M059J (cell line): ENCODE results near the gene JMJD7. TPM values are rescaled to one million over a fixed set of nuclear protein-coding genes. Genes with fewer than 3 reads are reported as not detected.

ENCODE experiments used
- DNase-seq: peaks from one replicate; pipeline ENCODE4 v3.0.0-alpha.2; 2012; ENCODE audit warnings: low read depth
- total RNA-seq: library from RNA; depleted of rRNA; stranded (reverse); fragments of >200 nt; shearing (Covaris generic); gene quantifications from 2 replicates; pipeline ENCODE4 v1.2.3, GENCODE V29; 2014

Gene JMJD7
- total RNA-seq, 1 experiment from 2014 or later, result 7.9 TPM

DNA sequence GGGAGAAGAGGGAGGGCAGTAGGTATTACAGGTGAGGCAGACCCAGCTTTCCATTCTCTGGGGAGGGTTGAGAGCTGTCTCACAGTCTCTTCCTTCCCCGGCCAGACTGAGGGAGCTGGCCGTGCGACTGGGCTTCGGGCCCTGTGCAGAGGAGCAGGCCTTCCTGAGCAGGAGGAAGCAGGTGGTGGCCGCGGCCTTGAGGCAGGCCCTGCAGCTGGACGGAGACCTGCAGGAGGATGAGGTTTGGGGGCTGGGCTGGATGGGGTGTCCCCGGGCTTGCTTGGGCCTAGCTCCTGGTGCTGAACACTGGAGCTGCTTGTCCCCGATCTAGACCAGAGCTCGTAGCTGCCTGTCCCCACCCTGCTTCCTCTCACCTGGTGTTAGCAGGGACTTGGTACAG, 15.7 kb downstream of the JMJD7 start:
- DNase-seq, result no peak

DNA sequence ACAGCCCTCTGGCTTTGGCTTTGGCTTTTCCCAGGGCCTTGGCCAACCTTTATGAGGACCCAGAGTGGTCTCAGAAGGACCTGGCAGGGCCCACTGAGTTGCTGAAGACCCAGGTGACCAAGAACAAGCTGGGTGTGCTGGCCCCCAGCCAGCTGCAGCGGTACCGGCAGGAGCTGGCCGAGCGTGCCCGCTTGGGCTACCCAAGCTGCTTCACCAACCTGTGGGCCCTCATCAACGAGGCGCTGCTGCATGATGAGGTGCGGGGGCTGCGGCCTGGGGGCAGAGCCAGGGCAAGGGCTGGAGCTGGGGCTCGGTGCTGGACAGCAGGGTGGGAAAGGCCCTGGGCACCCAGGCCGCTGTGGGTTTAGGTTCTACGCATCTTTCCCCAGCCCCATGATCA, 16.9 kb downstream of the JMJD7 start:
- DNase-seq, result no peak

DNA sequence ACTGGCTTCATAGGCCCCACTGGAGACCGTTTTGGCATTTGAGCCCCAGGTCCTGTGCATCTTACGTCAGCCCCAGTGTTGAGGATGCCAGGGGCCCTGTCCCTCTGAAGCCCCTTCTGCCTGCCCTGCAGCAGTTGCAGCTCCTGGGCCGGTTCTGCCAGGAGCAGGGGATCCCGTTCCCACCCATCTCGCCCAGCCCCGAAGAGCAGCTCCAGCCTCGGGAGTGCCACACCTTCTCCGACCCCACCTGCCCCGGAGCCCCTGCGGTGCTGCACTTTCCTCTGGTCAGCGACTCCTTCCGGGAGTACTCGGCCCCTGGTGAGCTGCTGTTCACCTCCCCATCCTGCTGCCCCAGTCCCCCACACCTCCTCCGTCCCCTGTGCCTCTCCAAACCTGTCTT, 19.3 kb downstream of the JMJD7 start:
- DNase-seq, result no peak

DNA sequence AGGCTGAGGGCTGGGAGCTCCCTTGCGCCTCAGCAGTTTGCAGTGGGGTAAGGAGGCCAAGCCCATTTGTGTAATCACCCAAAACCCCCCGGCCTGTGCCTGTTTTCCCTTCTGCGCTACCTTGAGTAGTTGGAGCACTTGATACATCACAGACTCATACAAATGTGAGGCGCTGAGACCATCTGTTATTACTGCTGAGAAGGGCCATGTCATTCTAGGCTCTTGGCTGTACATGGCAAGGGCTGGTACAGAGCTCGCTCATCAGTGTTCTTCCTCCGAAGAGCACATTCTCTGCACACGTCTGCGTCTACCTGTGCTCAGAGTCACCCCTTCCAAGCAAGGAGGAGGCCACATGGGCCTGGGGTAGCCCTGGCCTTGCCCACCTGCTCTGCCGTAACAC, 20.1 kb downstream of the JMJD7 start:
- no peak for DNase-seq

DNA sequence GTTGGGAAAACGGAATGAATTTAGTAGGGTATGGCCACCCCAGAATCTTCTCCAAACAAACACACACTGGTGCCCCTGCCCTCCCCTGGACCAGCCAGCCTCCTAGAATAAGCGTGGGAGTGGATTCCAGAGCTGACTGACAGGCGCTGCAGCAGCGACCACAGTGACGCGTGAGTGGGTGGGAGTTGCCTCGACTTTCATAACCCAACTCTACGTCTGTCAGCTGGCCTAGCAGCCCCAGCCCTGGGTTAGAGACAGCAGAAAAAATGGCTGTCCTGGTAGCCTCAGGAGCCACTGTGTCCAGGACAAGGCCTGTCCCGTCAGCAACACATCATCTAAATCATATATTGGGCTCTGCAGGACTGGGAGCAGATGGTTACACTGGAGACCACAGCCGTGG, 20.7 kb downstream of the JMJD7 start:
- DNase-seq, result no peak

DNA sequence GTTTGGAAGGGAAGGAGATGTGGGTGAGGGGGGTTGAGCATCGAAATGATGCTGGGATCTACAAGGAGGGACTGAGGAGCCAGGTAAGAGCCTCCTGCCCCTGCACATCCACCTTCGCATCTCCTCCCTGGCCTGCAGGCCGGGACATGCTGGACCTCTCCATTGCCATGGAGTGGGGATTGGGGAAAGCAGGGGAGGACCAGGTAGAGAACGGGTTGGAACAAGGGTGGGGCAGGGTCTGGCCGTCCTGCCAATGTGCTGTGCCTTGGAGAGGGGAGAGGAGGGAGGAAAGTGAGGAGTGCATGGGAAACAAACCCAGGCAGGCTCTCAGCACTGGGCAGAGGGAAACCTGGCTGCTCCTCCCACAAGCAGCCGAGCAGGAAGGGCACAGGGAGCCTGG, 21.3 kb downstream of the JMJD7 start:
- DNase-seq, result no peak

DNA sequence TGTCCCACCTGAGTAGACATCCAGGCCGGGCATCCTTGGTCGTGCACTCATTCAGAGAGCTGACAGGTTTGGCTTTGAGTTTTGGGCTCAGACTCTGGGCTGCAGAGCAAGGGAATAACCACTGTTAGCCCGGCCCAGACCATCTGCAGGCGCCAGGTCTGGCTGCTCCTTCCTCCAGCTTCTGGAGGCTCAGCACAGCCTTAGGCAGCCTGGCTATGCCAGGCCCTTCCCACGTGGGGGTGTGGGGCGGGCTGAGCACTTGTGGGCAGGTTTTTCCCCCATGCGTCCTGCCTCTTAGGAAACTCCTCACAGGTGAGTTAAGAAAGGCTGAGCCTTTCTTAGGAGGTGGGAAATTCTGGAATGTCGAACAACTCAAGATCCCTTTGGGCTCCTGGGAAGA, 22.0 kb downstream of the JMJD7 start:
- no peak for DNase-seq

DNA sequence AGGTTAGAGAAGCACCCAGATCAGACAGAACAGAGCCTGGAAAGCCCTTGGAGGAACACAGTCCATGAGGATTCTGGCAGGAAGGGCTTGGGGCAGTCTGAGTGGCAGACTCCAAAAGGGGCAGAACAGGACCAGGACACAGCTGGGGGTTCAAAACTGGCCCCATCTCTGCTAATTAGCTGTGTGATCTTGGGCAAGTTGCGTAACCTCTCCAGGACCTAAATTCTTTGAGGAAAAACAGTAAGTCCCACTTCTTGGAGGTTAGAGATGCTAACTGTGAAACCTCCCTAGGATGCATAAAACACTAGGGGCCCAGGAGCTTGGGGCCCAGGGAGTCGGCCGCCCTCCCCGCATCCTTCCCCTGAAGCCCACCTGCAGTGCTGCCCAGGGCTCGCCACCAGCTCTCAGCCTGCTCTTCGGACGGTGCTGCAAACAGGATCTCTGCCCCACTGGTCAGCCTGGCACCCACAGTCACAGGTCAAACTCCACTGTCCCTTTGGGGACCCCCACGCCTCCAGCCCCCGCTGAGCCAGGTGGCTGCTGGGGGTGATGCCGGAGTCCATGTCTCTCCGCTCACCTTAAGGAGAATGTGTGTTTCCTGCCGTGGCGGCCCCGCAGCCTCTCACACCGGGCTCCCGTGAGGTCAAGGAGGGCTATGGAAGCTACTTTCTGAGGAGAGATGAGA, 22.7 kb downstream of the JMJD7 start:
- DNase-seq, result no peak

DNA sequence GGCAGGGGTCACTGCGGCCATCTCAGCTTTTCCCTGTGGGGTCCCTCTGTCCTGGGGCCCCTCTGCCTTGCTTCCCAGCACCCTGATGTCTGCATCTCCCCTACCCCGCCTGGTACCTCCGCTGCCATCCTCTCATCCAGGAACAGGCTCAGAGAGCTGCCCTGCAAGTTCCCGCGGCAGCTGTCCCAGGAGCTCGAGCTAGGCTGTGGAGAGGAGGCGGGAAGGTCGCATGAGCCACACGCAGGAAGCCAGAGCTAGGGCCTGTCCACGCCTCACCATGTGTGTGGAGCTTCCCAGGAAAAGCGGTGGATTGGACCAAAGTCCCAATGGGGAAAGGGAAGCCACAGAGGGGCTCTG, 23.3 kb downstream of the JMJD7 start:
- DNase-seq, result no peak

DNA sequence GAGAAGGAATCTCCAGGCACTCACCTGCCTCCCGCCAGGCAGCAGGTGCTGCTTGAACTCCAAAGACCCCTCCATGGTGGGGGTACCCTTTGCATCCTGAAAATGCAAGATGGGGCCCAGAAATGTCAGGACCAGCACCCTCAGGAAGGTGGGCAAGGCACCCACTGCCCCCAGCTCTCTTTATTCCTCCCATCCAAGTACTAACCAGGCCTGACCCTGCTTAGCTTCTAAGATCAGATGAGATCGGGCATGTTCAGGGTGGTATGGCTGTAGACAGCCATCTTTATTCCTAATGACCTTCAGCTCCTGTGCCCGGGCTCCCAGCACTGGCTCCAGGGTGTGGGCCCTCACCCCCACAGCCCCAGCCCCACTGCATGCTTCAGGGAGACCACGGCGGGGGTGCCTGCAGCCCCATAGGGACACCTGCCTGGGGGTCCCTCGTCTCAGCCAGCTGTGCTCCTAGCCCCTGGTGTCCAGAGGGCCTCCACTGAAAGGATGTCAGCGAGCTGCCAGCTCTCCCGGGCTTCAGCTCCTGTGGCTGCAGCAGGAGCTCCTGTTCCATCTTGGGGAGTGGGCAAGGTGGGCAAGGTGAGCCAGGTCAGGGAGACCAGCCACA, 24.0 kb downstream of the JMJD7 start:
- DNase-seq, result no peak

DNA sequence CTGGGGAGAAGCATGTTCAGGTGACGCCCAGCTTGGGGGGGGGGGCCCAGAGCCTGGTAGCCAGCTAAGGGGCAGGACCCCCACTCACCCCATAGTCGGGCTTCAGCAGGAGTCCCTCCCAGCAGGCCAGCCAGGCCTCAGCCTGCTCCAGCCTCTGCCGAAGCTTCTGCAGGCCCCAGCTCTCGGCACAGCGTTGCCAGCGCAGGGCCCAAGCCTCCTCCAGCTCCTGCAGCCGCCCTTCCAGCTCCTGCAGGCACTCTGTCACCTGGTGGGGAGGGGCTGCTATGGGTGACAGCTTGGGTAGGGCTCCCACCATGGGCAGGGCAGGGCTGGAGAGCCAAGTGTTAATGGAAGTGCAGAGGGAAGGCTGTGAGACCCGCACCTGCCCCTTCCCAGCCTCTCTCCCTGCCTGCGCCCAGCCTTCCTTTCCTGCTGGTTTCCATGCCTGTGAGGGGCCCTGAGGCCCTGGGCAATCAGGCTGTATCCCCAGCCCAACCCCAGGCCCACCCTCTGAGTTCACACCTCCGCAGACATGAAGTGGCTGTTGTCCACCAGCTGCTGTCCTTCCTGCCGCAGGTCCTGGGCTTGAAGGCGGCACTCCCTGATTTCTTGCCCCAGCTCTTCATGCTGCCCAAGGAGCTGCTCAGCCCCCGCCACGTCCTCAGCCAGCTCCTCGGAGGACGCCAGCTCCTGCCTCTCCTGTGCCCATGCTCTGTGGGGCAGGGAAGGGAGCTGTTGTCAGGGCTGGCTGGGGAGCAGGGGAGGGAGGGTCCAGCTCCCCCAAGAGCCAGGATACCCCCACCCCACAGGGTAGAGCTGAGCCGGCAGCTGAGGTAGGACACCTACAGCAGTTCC, 25.1 kb downstream of the JMJD7 start:
- no peak for DNase-seq

DNA sequence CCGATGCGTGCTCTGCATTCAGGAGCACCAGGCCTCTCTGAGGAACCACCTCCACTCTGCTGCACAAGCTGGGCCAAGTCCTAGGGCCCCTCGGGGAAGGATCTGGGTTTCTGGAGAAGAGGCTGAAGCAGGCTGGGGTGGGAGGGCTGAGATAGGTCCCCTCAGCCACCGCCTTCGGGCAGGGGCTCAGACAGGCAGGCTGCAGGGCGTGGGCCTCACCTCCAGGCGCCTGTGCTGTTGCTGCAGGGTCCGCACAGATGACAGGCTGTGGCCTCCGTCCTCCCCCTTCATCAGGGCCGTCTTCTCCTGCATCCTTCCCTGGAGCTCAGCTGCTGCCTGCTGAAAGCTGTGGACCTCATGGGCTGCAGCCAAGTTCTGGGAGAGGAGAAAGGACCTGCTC, 25.9 kb downstream of the JMJD7 start:
- DNase-seq, result no peak

DNA sequence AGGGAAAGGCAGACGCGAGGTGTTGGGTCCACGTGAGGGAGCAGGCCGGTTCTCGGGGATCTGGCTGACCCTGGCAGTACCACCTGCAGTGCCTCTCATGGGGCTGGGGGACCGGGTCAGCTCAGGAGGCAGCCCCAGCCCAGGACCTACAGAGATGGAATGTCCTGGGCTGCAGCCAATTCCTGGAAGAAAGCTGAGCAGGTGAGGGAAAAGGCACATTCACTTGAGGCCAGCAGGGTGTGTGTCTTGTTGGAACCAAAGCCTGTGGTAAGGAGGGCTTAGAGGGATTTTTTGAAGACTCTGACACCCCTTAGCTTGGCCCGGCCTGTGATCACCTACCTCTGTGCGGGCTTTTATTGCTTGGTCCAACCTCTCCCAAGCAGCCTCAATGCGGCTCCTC, 26.6 kb downstream of the JMJD7 start:
- no peak for DNase-seq

DNA sequence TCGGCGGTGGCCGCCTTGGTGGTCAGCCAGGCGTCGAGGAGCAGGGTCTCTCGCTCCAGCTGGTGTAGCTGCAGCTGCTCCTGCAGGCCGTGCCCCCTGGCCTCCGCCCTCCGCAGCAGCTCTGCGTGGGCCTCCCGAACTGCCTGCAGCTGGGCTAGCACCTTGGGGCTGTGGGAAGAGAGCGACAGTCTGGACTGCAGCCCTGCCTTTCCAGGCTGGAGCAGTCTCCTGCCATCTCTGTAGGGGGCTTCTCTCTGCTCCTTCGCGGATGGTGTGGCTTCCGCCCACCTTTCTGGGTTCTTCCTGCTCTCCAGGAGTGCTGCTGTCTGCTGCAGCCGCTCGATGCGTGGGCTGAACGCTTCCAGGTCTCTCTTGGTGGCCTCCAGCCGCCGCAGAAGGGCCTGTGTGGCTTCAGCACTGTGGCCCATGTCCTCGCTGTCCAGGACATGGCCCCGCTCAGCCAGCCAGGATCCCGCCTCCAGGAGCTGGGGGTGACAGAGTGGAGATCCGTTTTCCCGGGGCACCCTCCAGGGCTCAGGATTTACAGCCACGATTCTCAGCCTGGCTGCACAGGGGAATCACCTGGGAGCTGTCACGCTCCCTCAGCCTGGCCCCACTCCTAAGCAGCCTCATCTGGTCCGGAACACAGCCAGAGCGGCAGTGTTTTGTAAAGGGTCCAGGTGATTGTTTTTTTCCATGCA, 27.5 kb downstream of the JMJD7 start:
- DNase-seq, result no peak

DNA sequence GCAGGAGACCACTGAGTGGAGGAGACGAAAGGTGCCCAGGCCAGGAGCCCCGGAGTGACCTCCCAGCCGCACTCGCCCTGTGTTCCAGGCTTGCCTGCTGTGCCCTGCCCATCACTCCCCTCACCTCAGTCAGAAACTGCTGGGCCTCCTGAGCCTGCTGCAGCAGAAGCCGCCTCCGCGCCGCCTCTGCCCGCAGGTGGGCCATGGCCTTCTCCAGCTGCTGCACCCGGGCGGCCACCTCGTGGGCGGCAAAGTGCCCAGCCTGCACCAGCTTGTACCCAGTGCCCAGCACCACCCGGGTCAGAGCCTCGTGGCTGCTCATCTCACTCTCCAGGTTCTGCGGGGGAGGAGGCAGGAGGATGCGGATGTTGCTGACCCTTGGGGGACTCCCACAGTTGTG, 28.4 kb downstream of the JMJD7 start:
- DNase-seq, result no peak

DNA sequence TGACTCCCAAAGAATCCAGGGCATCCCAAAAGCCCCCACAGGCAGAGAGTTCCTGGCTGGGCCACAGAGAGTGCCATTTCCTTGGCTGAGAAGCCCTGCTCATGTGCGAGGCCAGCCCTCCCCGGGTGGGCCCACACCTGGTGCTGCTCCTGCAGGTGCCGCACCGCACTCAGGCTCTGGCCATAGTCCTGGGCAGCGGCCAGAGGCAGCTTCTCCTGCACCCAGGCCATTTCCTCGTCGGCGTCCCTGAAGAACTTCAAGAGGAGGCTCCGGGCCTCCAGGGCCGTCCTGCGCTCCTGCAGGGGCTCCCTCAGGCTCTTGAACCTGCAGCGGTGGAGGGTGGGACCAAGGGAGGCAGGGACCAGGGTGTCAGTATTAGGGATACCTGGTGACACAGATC, 28.8 kb downstream of the JMJD7 start:
- DNase-seq, result no peak

DNA sequence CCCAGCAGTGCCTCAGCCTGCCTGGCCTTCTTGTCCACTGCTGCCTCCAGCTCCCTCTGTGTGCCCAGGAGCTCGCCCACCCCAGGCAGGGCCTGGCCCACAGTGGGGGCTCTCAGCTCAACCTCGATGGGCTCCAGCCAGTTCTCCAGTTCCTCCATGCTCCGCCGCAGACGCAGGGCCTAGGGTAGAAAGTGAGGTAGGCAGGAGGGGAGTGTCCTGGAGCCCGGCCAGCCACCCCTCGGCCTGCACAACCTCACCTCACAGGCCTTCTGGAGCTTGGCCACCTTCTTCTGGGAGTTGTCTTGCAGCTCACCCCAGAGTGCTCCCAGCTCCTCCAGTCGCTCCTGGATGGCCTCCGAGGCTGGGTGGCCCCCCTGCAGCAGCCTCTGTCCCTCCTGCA, 29.4 kb downstream of the JMJD7 start:
- no peak for DNase-seq

DNA sequence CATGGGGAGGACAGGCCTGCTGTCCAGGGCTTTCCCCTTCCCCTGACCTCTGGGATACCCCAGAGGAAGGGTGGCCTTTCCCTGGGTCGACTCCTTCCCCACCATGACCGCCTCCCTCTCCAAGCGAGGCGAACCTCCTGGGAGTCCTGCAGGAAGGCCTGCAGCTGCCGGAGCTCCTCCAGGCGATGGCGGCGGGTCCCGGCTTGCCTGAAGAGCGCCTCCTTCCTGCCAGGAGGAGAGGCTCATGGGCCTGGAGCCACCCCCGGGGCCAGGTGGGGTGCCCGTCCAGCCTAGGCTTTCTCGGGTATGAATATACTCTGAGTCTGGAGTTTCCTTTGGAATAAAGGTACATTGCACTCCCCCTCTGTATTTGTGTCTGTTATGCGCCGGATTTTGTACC, 30.9 kb downstream of the JMJD7 start:
- no peak for DNase-seq

DNA sequence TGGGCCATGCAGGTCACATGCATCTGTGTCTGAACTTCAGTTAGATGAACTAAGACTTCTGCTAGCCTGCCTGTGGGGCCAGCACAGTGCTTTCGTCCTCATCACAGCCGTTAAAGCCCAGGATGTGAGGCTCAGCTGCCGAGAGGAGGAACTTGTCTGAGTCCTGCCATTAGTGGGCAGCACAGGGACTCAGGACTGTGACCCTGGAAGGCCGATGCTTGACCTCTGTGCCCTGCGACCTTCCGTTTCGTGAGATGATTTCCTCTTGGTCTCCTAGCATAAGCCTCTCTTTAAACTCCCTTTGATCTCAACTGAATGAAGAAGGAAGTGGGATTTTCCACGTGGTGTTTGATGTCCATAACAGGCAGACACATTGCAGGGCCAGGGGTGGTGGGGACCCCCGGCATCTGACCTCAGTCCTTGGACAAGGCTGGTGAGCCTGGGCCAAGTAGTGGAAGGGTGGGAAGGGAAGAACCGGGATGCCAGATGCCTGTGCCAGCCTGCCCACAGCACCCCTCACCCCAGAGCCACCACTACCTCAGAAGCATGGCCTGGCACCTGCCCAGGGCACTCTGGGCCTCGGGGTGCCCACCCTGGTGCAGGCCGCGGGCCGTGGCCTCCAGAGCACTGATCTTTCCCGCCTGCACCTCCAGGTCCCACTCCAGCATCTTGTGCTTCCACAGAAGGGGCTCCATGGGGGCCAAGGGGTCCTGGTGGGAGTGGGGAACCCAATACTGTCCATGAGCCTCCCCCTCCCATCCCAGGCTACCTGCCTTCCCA, 32.3 kb downstream of the JMJD7 start:
- DNase-seq, result no peak

DNA sequence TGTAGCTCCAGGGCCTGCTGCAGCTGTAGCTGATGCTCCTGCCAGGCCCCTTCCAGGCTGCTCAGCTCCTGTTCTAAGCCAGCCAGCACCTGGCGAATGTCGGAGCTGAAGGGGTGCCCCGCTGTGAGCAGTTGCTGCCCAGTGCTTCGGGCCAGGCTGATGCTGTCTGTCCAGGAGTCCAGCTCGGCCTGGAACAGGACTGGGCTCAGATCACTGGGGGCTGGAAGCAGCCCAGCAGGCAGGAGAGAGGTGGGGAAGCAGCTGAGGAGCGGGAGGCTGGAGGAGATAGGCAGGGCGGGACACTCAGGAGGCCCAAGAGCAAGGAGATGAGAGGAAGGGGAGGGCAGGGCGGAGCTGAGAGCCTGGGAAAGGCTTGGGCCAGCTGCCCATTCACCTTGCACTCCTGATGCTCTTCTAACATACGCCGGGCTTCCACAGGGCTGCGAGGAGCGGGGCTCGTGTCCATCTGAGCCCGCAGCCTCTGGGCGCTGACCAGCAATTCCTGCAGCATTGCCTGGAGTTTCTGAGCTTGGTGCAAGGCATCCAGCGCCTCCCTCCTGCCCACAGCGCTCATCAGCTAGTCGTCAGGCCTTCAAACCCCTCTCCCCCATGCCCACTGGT, 34.0 kb downstream of the JMJD7 start:
- DNase-seq, result no peak

DNA sequence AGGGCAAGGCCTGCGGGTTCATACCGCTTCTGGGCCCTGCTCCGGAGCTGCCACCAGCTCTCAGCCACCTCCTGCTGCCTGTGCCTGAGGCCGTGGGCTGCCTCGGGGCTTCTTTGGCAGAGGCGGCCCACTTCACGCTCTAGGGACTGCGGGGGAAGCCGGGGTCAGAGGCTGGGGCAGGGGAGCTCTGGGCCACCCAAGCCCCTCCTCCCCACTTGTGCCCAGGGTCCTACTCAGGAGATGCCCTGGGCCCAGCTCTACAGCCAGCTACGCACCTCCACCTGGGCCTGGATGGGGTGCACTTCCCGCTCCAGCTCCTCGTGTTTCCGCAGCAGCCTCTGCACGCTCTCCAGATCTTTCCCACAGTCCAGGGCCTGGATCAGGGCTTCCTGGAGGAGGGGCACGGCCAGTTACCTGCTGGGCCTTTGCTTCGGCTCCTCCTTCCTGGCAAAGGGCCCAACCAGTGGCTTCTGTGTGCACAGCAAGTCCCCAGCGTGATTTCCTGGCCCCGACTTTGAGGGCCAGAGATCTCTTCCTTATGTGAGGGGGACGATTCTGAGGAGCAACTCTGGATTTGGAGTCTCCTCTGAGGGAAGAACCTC, 34.7 kb downstream of the JMJD7 start:
- no peak for DNase-seq
